CD4-positive, alpha-beta T cell (primary cell): ENCODE data around the gene SLC7A6. TPM values are rescaled to one million over a fixed set of nuclear protein-coding genes. Genes with fewer than 3 reads are reported as not detected.
A peak's percentile ranks its signal among the peaks of the same experiment; 100 is the strongest.

Source experiments
- ATAC-seq: fragments of 200-7000 bp; cut with Tn5 transposase; one replicate; pipeline ENCODE4 v1.10.0; 2022; ENCODE audit warnings: mild to moderate bottlenecking; ENCODE audit not compliant: poor library complexity
- CTCF ChIA-PET: fragments of 350-600 bp; sonication (Branson Sonifier 250); formaldehyde crosslinking; loops from one replicate; lab custom pipeline; 2021; ENCODE audit warnings: antibody characterized with exemption, inconsistent platforms; lab: Charles Lee
- POLR2A ChIA-PET: fragments of 350-600 bp; sonication (Branson Sonifier 250); formaldehyde crosslinking; loops from one replicate; lab custom pipeline; 2021; ENCODE audit warnings: antibody characterized with exemption, inconsistent platforms; lab: Charles Lee
- DNase-seq, 14 experiments: peaks; one replicate each; pipeline ENCODE4 v3.0.0-alpha.2; 2013 to 2020; ENCODE audit warnings: mixed read lengths in 2 of 14
- H3K27ac ChIP-seq, 2 donors: one replicate each; pipeline versions ENCODE4 v1.5.1 to v1.7.0; 2013; ENCODE audit warnings: low read length in 2 of 2, low read depth in 1 of 2, mild to moderate bottlenecking in 1 of 2
- H3K27me3 ChIP-seq, 2 experiments: 1 replicate in 1 of 2; 2 replicates in 1 of 2; pipeline versions ENCODE4 v1.6.1 to v1.7.0; 2013; ENCODE audit warnings: low read length in 2 of 2, control low read depth in 1 of 2, mild to moderate bottlenecking in 1 of 2, moderate library complexity in 1 of 2; ENCODE audit not compliant: insufficient read depth in 2 of 2, control insufficient read depth in 1 of 2
- H3K36me3 ChIP-seq: one replicate; pipeline ENCODE4 v1.6.1; 2013; ENCODE audit warnings: low read length, control low read depth; ENCODE audit not compliant: insufficient read depth
- H3K4me1 ChIP-seq: one replicate; pipeline ENCODE4 v1.6.1; 2013; ENCODE audit warnings: low read length, control low read depth; ENCODE audit not compliant: insufficient read depth
- H3K4me3 ChIP-seq: one replicate; pipeline ENCODE4 v1.5.1; 2013; ENCODE audit warnings: mild to moderate bottlenecking, low read length, moderate library complexity
- H3K9me3 ChIP-seq, 2 experiments: 1 replicate in 1 of 2; 2 replicates in 1 of 2; pipeline versions ENCODE4 v1.6.1 to v1.7.0; 2013; ENCODE audit warnings: low read length in 2 of 2, mild to moderate bottlenecking in 2 of 2, control low read depth in 1 of 2, moderate library complexity in 1 of 2; ENCODE audit not compliant: control insufficient read depth in 1 of 2, insufficient read depth in 1 of 2
- H3K27ac Mint-ChIP-seq: one replicate; pipeline ENCODE4 v1.8.0; 2020; ENCODE audit warnings: mixed read lengths
- H3K27me3 Mint-ChIP-seq: one replicate; pipeline ENCODE4 v1.8.0; 2021; ENCODE audit warnings: mixed read lengths
- H3K36me3 Mint-ChIP-seq: one replicate; pipeline ENCODE4 v1.8.0; 2021; ENCODE audit warnings: low read depth, mixed read lengths
- H3K4me1 Mint-ChIP-seq: one replicate; pipeline ENCODE4 v1.8.0; 2021; ENCODE audit warnings: low read depth, mixed read lengths
- H3K4me3 Mint-ChIP-seq: one replicate; pipeline ENCODE4 v1.8.0; 2020; ENCODE audit warnings: mild to moderate bottlenecking, mixed read lengths
- H3K9me3 Mint-ChIP-seq: one replicate; pipeline ENCODE4 v1.8.0; 2020; ENCODE audit warnings: mixed read lengths
- intact Hi-C, 2 experiments: fragments of 100-400 bp; cut with DNase I in 1 of 2; cut with micrococcal nuclease in 1 of 2; formaldehyde crosslinking; loops; one replicate each; pipeline versions ENCODE4 v1.15.1 to v1.9.0; 2023 to 2025; cut with DNase I, micrococcal nuclease
- total RNA-seq, 174 experiments: library from RNA in 2 of 174; stranded (reverse) in 2 of 174; gene quantifications; one replicate each; pipeline ENCODE4 v1.2.3 and lab custom pipeline; 2021 to 2026
- TF ChIP-seq, protein P1 (sequence below): fragments of 200-600 bp; IDR thresholded peaks from one replicate; pipeline ENCODE4 v1.8.0; 2022; ENCODE audit warnings: antibody characterized with exemption, mild to moderate bottlenecking

SLC7A6 gene
- total RNA-seq, 2 experiments from 2014 or later, result 187 to 197 TPM

DNA sequence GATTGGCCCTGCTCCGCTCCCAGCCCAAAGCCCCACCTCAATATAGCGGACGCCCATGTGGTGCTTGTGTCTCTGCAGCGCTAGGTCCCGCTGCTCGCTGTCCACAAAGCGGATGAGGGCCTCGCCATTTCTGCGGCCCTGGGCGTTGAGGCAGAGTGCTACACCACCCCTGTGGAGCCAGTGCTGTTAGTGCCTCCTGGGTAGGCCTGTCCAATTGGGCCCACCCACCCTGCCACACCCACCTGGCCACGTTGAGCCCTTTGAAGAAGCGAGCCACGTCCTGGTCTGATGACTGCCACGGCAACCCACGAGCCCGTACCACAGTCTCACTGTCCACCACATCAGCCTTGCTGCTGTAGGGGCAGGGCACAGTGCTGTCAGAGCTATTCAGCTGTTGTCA lies 32.0 kb upstream of the SLC7A6 start:
- Histone ChIP-seq H3K27me3 (no peaks in the 10 kb centered on the region), H3K27ac (no peak overlapping the region), H3K9me3 (peaks cover 0 to 9% of the 10 kb centered on the region in 2 experiments), H3K4me3 (no peak overlapping the region), H3K36me3 (peaks cover 36% of the 10 kb centered on the region), H3K4me1 (peaks cover 25% of the 10 kb centered on the region)
- peaks cover 35% of the 10 kb centered on the region for H3K4me1 Mint-ChIP-seq
- CTCF ChIA-PET, result no interaction called here
- POLR2A ChIA-PET, result interaction anchor here (0.7 kb wide), 1 partner anchor 57 kb away, joined by 4 read pairs; no protein-coding TSS in a partner anchor
- H3K27ac Mint-ChIP-seq, result no peak overlapping the region
- H3K9me3 Mint-ChIP-seq, result no peaks in the 10 kb centered on the region
- ATAC-seq, result no peak
- H3K4me3 Mint-ChIP-seq, result no peak overlapping the region
- intact Hi-C loops, result loop anchor here in 1 of 2 experiments (10.0 kb wide), 2 partner anchors 158 to 952 kb away; partner anchors contain the start of gene SNTB2
- peak in 2 of 14 experiments; percentile 35 to 41 for DNase-seq
- TF ChIP-seq, protein P1, sequence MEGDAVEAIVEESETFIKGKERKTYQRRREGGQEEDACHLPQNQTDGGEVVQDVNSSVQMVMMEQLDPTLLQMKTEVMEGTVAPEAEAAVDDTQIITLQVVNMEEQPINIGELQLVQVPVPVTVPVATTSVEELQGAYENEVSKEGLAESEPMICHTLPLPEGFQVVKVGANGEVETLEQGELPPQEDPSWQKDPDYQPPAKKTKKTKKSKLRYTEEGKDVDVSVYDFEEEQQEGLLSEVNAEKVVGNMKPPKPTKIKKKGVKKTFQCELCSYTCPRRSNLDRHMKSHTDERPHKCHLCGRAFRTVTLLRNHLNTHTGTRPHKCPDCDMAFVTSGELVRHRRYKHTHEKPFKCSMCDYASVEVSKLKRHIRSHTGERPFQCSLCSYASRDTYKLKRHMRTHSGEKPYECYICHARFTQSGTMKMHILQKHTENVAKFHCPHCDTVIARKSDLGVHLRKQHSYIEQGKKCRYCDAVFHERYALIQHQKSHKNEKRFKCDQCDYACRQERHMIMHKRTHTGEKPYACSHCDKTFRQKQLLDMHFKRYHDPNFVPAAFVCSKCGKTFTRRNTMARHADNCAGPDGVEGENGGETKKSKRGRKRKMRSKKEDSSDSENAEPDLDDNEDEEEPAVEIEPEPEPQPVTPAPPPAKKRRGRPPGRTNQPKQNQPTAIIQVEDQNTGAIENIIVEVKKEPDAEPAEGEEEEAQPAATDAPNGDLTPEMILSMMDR, result no peak
- H3K27me3 Mint-ChIP-seq, result no peaks in the 10 kb centered on the region
- H3K36me3 Mint-ChIP-seq, result peaks cover 16% of the 10 kb centered on the region

DNA sequence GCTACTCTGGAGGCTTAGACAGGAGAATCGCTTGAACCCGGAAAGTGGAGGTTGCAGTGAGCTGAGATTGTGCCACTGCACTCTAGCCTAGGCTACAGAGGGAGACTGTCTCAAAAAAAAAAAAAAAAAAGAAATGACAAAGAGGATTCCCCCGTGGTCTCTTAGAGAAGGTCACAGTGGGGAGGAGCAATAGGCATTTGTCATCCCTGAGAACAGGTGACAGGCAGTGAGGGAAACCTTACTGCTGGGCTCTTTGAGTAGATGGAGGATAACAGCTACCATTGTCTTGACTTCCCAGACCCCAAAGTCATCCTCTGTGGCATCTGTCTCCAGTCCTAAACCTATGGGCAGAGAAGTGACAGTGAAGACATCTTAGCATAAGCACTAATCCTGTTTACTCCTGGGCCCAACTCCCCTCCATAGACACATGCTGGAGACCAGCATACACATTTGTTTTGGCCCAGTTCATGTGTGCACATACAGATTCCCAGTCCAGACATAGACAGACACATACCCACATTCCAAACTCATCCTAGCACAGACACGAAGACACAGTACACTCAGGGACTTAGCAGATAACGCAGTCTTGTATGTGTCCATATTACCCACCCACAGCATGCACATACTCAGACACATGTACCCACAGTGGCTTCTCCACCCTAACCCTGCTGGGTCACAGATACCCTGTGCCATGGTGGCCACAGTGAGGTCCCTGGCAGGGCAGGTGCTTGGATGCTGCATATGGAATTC lies 31.1 kb upstream of the SLC7A6 start:
- H3K4me3 ChIP-seq, result no peak overlapping the region
- ChIA-PET CTCF (interaction anchor here (1.0 kb wide), 1 partner anchor 139 kb away, joined by 3 read pairs; no protein-coding TSS in a partner anchor), POLR2A (interaction anchor here (0.7 kb wide), 1 partner anchor 58 kb away, joined by 4 read pairs; no protein-coding TSS in a partner anchor)
- H3K27ac Mint-ChIP-seq, result no peak overlapping the region
- no peak overlapping the region for H3K4me3 Mint-ChIP-seq
- H3K27me3 Mint-ChIP-seq, result no peaks in the 10 kb centered on the region
- peaks cover 25% of the 10 kb centered on the region for H3K4me1 ChIP-seq
- H3K27ac ChIP-seq, result peak overlapping the region in 1 of 2 donors; percentile 2
- peaks cover 0 to 9% of the 10 kb centered on the region in 2 experiments for H3K9me3 ChIP-seq
- TF ChIP-seq, protein P1, result no peak
- H3K4me1 Mint-ChIP-seq, result peaks cover 33% of the 10 kb centered on the region
- DNase-seq (peak in 3 of 14 experiments; percentile 23 to 65 (median 55)), ATAC-seq (no peak)
- H3K36me3 Mint-ChIP-seq, result peaks cover 8% of the 10 kb centered on the region
- H3K9me3 Mint-ChIP-seq, result no peaks in the 10 kb centered on the region
- peaks cover 27% of the 10 kb centered on the region for H3K36me3 ChIP-seq
- no peaks in the 10 kb centered on the region for H3K27me3 ChIP-seq
- intact Hi-C loops, result loop anchor here in 1 of 2 experiments (10.0 kb wide), 2 partner anchors 158 to 952 kb away; partner anchors contain the start of gene SNTB2

DNA sequence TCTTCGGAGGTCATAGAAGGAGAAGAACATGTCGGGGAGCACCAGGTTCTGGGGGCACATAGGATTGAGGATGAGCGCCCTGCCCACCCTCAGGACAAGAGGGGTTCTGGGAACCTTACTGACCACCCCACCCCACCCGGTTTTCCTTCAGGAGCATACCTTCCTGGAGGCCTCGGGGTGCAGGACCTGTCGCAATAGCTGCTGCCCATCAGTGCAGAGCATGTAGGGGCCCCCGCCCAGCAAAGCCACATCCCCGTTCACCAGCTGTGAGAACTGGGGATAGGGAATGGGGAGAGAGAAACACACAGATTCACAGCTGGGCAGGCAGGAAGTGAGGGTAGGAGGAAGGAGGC lies 30.5 kb upstream of the SLC7A6 start:
- ChIA-PET POLR2A (interaction anchor here (0.9 kb wide), 1 partner anchor 77 kb away, joined by 3 read pairs; the partner anchor contains the start of genes PRMT7 and SLC7A6OS), CTCF (no interaction called here)
- H3K4me3 Mint-ChIP-seq, result no peak overlapping the region
- H3K4me1 Mint-ChIP-seq, result peaks cover 36% of the 10 kb centered on the region
- Histone ChIP-seq H3K27ac (peak overlapping the region in 1 of 2 donors; percentile 43), H3K4me1 (peaks cover 30% of the 10 kb centered on the region), H3K27me3 (no peaks in the 10 kb centered on the region), H3K36me3 (peaks cover 21% of the 10 kb centered on the region), H3K9me3 (peaks cover 0 to 9% of the 10 kb centered on the region in 2 experiments), H3K4me3 (no peak overlapping the region)
- DNase-seq (no peak), ATAC-seq (no peak)
- TF ChIP-seq, protein P1, result no peak
- intact Hi-C loops, result loop anchor here in 1 of 2 experiments (10.0 kb wide), 2 partner anchors 159 to 951 kb away; partner anchors contain the start of gene SNTB2
- no peaks in the 10 kb centered on the region for H3K27me3 Mint-ChIP-seq
- H3K27ac Mint-ChIP-seq, result no peak overlapping the region
- peaks cover 7% of the 10 kb centered on the region for H3K36me3 Mint-ChIP-seq
- no peaks in the 10 kb centered on the region for H3K9me3 Mint-ChIP-seq
